ENCODE measurements around the gene FHDC1. TPM values are rescaled to one million over a fixed set of nuclear protein-coding genes. Genes with fewer than 3 reads are reported as not detected.

The FHDC1 gene
- total RNA-seq, 1 donor from 2014 or later: 0.75 TPM

- H3K27ac ChIP-seq: no peak overlapping the region
- H3K4me1 ChIP-seq: no peaks in the 10 kb centered on the region
- H3K9me3 ChIP-seq: no peaks in the 10 kb centered on the region
- no peaks in the 10 kb centered on the region for H3K36me3 ChIP-seq
- DNase-seq (ENCODE audit: low spot score in 2 of 2): no peak
- H3K4me3 ChIP-seq: no peak overlapping the region
- intact Hi-C loops (cut with DNase I): no loop called here
- no peaks in the 10 kb centered on the region for H3K27me3 ChIP-seq
- no peak for TF ChIP-seq CTCF (IDR thresholded peaks at IDR 0.05)
Observed at GRCh38 chr4:153002110-153002509, 66.0 kb downstream of the FHDC1 start.

GRCh38 chr4:153004081-153004850 is 68.1 kb downstream of the FHDC1 start:
- Histone ChIP-seq H3K4me1 (no peaks in the 10 kb centered on the region), H3K27me3 (no peaks in the 10 kb centered on the region), H3K4me3 (no peak overlapping the region), H3K36me3 (no peaks in the 10 kb centered on the region), H3K27ac (no peak overlapping the region), H3K9me3 (no peaks in the 10 kb centered on the region)
- TF ChIP-seq CTCF (IDR thresholded peaks at IDR 0.05): no peak
- intact Hi-C loops (cut with DNase I): no loop called here
- DNase-seq (ENCODE audit: low spot score in 2 of 2): no peak

- Histone ChIP-seq H3K27me3 (no peaks in the 10 kb centered on the region), H3K9me3 (no peaks in the 10 kb centered on the region), H3K27ac (no peak overlapping the region), H3K4me1 (no peaks in the 10 kb centered on the region), H3K36me3 (no peaks in the 10 kb centered on the region), H3K4me3 (no peak overlapping the region)
- DNase-seq (ENCODE audit: low spot score in 2 of 2): no peak
- intact Hi-C loops (cut with DNase I): no loop called here
- TF ChIP-seq CTCF (IDR thresholded peaks at IDR 0.05): no peak
Observed at GRCh38 chr4:153005899-153006381, 69.8 kb downstream of the FHDC1 start.

- Histone ChIP-seq H3K36me3 (no peaks in the 10 kb centered on the region), H3K9me3 (no peaks in the 10 kb centered on the region), H3K27me3 (no peaks in the 10 kb centered on the region), H3K27ac (no peak overlapping the region), H3K4me1 (no peaks in the 10 kb centered on the region), H3K4me3 (no peak overlapping the region)
- no peak for TF ChIP-seq CTCF (IDR thresholded peaks at IDR 0.05)
- intact Hi-C loops (cut with DNase I): no loop called here
- DNase-seq (ENCODE audit: low spot score in 2 of 2): no peak
Observed at GRCh38 chr4:153008578-153009199, 72.6 kb downstream of the FHDC1 start.

- no peak for TF ChIP-seq CTCF (IDR thresholded peaks at IDR 0.05)
- no peaks in the 10 kb centered on the region for H3K36me3 ChIP-seq
- H3K27me3 ChIP-seq: no peaks in the 10 kb centered on the region
- intact Hi-C loops (cut with DNase I): no loop called here
- no peak overlapping the region for H3K4me3 ChIP-seq
- H3K27ac ChIP-seq: no peak overlapping the region
- no peak for DNase-seq (ENCODE audit: low spot score in 2 of 2)
- no peaks in the 10 kb centered on the region for H3K9me3 ChIP-seq
- H3K4me1 ChIP-seq: no peaks in the 10 kb centered on the region
Observed at GRCh38 chr4:153010146-153010545, 74.0 kb downstream of the FHDC1 start.

Measured in ascending aorta (tissue), 2 donors.